H1 (cell line): ENCODE results near the gene FOXR2. TPM values are rescaled to one million over a fixed set of nuclear protein-coding genes. Genes with fewer than 3 reads are reported as not detected.

Source experiments
- CTCF ChIA-PET: fragments of 300-600 bp; sonication (Branson Sonifier 250); formaldehyde crosslinking; loops from one replicate; lab custom pipeline; 2021; ENCODE audit not compliant: partially characterized antibody; lab: Charles Lee
- POLR2A ChIA-PET: fragments of 300-600 bp; sonication (Branson Sonifier 250); formaldehyde crosslinking; loops from one replicate; lab custom pipeline; 2021; ENCODE audit warnings: inconsistent platforms; ENCODE audit not compliant: partially characterized antibody; lab: Charles Lee
- DNase-seq, 2 experiments: peaks; one replicate each; pipeline versions ENCODE4 v3.0.0 to v3.0.0-alpha.2; 2010 to 2022; ENCODE audit warnings: low spot score in 2 of 2, low read depth in 1 of 2, mixed read lengths in 1 of 2
- FAIRE-seq: peaks from 2 replicates; lab custom pipeline; 2011; peaks lifted over from hg19 to GRCh38; lab: Jason Lieb, UNC
- H2AFZ ChIP-seq: 2 replicates; pipeline ENCODE4 v1.8.1; 2012; ENCODE audit warnings: low read length, inconsistent platforms
- H2AK5ac ChIP-seq: 2 replicates; pipeline ENCODE4 v1.6.1; 2013; ENCODE audit warnings: low read depth, low read length
- H2BK120ac ChIP-seq: replicated peaks from 2 replicates; pipeline ENCODE3; 2013; ENCODE audit warnings: low read depth, low read length, inconsistent platforms
- H2BK12ac ChIP-seq: 2 replicates; pipeline ENCODE4 v1.6.1; 2013; ENCODE audit warnings: low read depth, low read length
- H2BK15ac ChIP-seq: 2 replicates; pipeline ENCODE4 v1.6.1; 2013; ENCODE audit warnings: low read length
- H2BK20ac ChIP-seq: 2 replicates; pipeline ENCODE4 v1.6.1; 2013; ENCODE audit warnings: low read length
- H2BK5ac ChIP-seq: 2 replicates; pipeline ENCODE4 v1.6.1; 2013; ENCODE audit warnings: low read depth, low read length
- H3K14ac ChIP-seq: 2 replicates; pipeline ENCODE4 v1.6.1; 2013; ENCODE audit warnings: inconsistent platforms; ENCODE audit not compliant: insufficient read length
- H3K18ac ChIP-seq: 2 replicates; pipeline ENCODE4 v1.6.1; 2013; ENCODE audit warnings: low read length; ENCODE audit errors: extremely low read depth
- H3K23ac ChIP-seq: 2 replicates; pipeline ENCODE4 v1.6.1; 2013; ENCODE audit warnings: inconsistent platforms; ENCODE audit not compliant: insufficient read length
- H3K23me2 ChIP-seq: 2 replicates; pipeline ENCODE4 v1.6.1; 2013; ENCODE audit warnings: low read depth, low read length
- H3K27ac ChIP-seq: 2 replicates; pipeline ENCODE4 v1.6.1; 2011; ENCODE audit warnings: low read depth, low read length, inconsistent platforms
- H3K27me3 ChIP-seq, 4 experiments: replicated peaks in 1 of 4; 1 replicate in 1 of 4; 2 replicates in 3 of 4; pipeline versions ENCODE4 v1.6.1 to v1.8.1; 2011 to 2013; ENCODE audit warnings: low read length in 3 of 4, mild to moderate bottlenecking in 3 of 4, inconsistent platforms in 2 of 4, mixed read lengths in 2 of 4, moderate library complexity in 1 of 4; ENCODE audit not compliant: control insufficient read depth in 3 of 4, insufficient read depth in 3 of 4; ENCODE audit errors: extremely low read depth in 1 of 4
- H3K36me3 ChIP-seq, 4 experiments: 2 replicates each; pipeline versions ENCODE4 v1.6.1 to v1.8.1; 2011 to 2013; ENCODE audit warnings: mild to moderate bottlenecking in 4 of 4, low read length in 3 of 4, moderate library complexity in 2 of 4, control low read depth in 1 of 4, inconsistent platforms in 1 of 4; ENCODE audit not compliant: insufficient read depth in 4 of 4, control insufficient read depth in 2 of 4
- H3K4ac ChIP-seq: replicated peaks from 2 replicates; pipeline ENCODE3; 2013; ENCODE audit warnings: low read length, low read depth, mixed read lengths, inconsistent platforms; ENCODE audit not compliant: insufficient read length
- H3K4me1 ChIP-seq, 4 experiments: replicated peaks in 1 of 4; 1 replicate in 1 of 4; 2 replicates in 3 of 4; pipeline versions ENCODE4 v1.6.1 to v1.8.1; 2011 to 2013; ENCODE audit warnings: low read length in 3 of 4, inconsistent platforms in 2 of 4, mixed read lengths in 1 of 4; ENCODE audit not compliant: insufficient read depth in 4 of 4, control insufficient read depth in 3 of 4
- H3K4me2 ChIP-seq, 2 experiments: 2 replicates each; pipeline versions ENCODE4 v1.6.1 to v1.8.1; 2011 to 2013; ENCODE audit warnings: low read depth in 2 of 2, low read length in 2 of 2, control low read depth in 1 of 2, inconsistent platforms in 1 of 2, mild to moderate bottlenecking in 1 of 2; ENCODE audit not compliant: insufficient read depth in 1 of 2
- H3K4me3 ChIP-seq, 4 experiments: fragments of 200-600, 300-600 bp in 1 of 4; sonication (generic), shearing (Covaris generic), sonication (Bioruptor Twin) in 1 of 4; 2 replicates each; pipeline versions ENCODE4 v1.5.1 to v1.8.1; 2011 to 2016; ENCODE audit warnings: low read length in 4 of 4, low read depth in 3 of 4, control low read depth in 2 of 4, inconsistent platforms in 2 of 4, mild to moderate bottlenecking in 2 of 4, mixed read lengths in 1 of 4, moderate library complexity in 1 of 4; ENCODE audit not compliant: insufficient read depth in 2 of 4; ENCODE audit errors: extremely low read depth in 1 of 4
- H3K56ac ChIP-seq: replicated peaks from 2 replicates; pipeline ENCODE3; 2013; ENCODE audit warnings: low read depth, mild to moderate bottlenecking, mixed read lengths, low read length, inconsistent platforms; ENCODE audit not compliant: insufficient read length
- H3K79me1 ChIP-seq: 2 replicates; pipeline ENCODE4 v1.6.1; 2013; ENCODE audit warnings: low read depth, low read length, control low read depth
- H3K79me2 ChIP-seq, 2 experiments: 2 replicates each; pipeline versions ENCODE4 v1.6.1 to v1.8.1; 2012 to 2013; ENCODE audit warnings: low read length in 2 of 2, mild to moderate bottlenecking in 2 of 2, inconsistent platforms in 1 of 2; ENCODE audit not compliant: insufficient read depth in 2 of 2, control insufficient read depth in 1 of 2
- H3K9ac ChIP-seq, 4 experiments: replicated peaks in 1 of 4; 1 replicate in 1 of 4; 2 replicates in 3 of 4; pipeline versions ENCODE4 v1.6.1 to v1.8.1; 2011 to 2013; ENCODE audit warnings: low read depth in 3 of 4, low read length in 3 of 4, control low read depth in 2 of 4, mild to moderate bottlenecking in 2 of 4, moderate library complexity in 2 of 4, inconsistent platforms in 1 of 4; ENCODE audit errors: extremely low read depth in 1 of 4
- H3K9me3 ChIP-seq, 2 experiments: 2 replicates each; pipeline versions ENCODE4 v1.6.1 to v1.8.1; 2012 to 2013; ENCODE audit warnings: mild to moderate bottlenecking in 2 of 2, moderate library complexity in 2 of 2, control low read depth in 1 of 2, inconsistent platforms in 1 of 2, low read depth in 1 of 2, low read length in 1 of 2, mixed read lengths in 1 of 2; ENCODE audit not compliant: insufficient read depth in 2 of 2
- H4K20me1 ChIP-seq, 2 experiments: replicated peaks in 1 of 2; 2 replicates each; pipeline versions ENCODE3 to v1.8.1; 2011 to 2013; ENCODE audit warnings: inconsistent platforms in 2 of 2, low read length in 2 of 2, mild to moderate bottlenecking in 1 of 2; ENCODE audit not compliant: insufficient read depth in 2 of 2, control insufficient read depth in 1 of 2
- H4K5ac ChIP-seq: 2 replicates; pipeline ENCODE4 v1.6.1; 2013; ENCODE audit warnings: low read length, low read depth, mixed read lengths, inconsistent platforms; ENCODE audit not compliant: insufficient read length
- H4K8ac ChIP-seq: 2 replicates; pipeline ENCODE4 v1.8.0; 2013; ENCODE audit warnings: mild to moderate bottlenecking, moderate library complexity, low read length, inconsistent platforms; ENCODE audit not compliant: insufficient read depth; ENCODE audit errors: extremely low read depth
- H4K91ac ChIP-seq: replicated peaks from 2 replicates; pipeline ENCODE3; 2013; ENCODE audit warnings: low read length, mixed read lengths, inconsistent platforms; ENCODE audit not compliant: insufficient read length
- HDAC6 ChIP-seq: IDR thresholded peaks from one replicate; pipeline ENCODE4 v1.7.1; 2012; ENCODE audit warnings: low read depth, mild to moderate bottlenecking, inconsistent platforms, low read length, moderate library complexity
- KDM4A ChIP-seq: IDR thresholded peaks from one replicate; pipeline ENCODE4 v1.7.1; 2012; ENCODE audit warnings: low read depth, mild to moderate bottlenecking, moderate library complexity, low read length, inconsistent platforms; ENCODE audit not compliant: severe bottlenecking
- POLR2AphosphoS5 ChIP-seq: IDR thresholded peaks from 2 replicates; pipeline ENCODE4 v1.6.1; 2011; ENCODE audit warnings: low read depth, low read length
- SIX5 ChIP-seq: IDR thresholded peaks from 2 replicates; pipeline ENCODE4 v1.6.1; 2011; ENCODE audit warnings: mild to moderate bottlenecking, low read depth, low read length
- SP1 ChIP-seq: IDR thresholded peaks from 2 replicates; pipeline ENCODE4 v1.6.1; 2011; ENCODE audit warnings: low read depth, low read length
- WGBS, 2 experiments: shearing (Covaris generic) in 1 of 2; methylation state at CpG; one replicate each; pipeline versions ENCODE4 v1.1.6 to v1.1.7; 2013 to 2015; ENCODE audit warnings: low lambda C conversion rate in 2 of 2, mixed read lengths in 2 of 2, inconsistent platforms in 1 of 2, low coverage in 1 of 2, missing lambda C conversion rate in 1 of 2; ENCODE audit not compliant: insufficient replicate concordance in 2 of 2, insufficient coverage in 1 of 2, insufficient read length in 1 of 2; ENCODE audit errors: extremely low coverage in 1 of 2, missing lambda C conversion rate in 1 of 2; 5-methylcytosine and 5-hydroxymethylcytosine counted together
- polyA plus RNA-seq, 7 experiments: library from polyadenylated mRNA; depleted of rRNA in 3 of 7; stranded (reverse) in 5 of 7; unstranded in 2 of 7; fragments of >200 nt in 5 of 7; fragments of 200-250 nt in 2 of 7; gene quantifications; 1 replicate in 5 of 7; 2 replicates in 1 of 7; 4 replicates in 1 of 7; pipeline versions ENCODE4 v1.2.1 to v1.2.3, GENCODE V29; 2011 to 2013; ENCODE audit warnings: missing spikeins in 2 of 7, mixed read lengths in 2 of 7
- total RNA-seq: library from RNA; stranded (reverse); fragmentation: NEBNext Ultra II Directional; extraction: Animal tissue kit (Norgen Biotek cat#: 25700); gene quantifications from 2 replicates; pipeline ENCODE4 v1.2.1, GENCODE V29; 2021

Gene FOXR2
- total and polyA plus RNA-seq, 2 of the 8 experiments (the other 6 are each of a cell fraction or from before 2014, with no cell fraction given): not detected

DNA sequence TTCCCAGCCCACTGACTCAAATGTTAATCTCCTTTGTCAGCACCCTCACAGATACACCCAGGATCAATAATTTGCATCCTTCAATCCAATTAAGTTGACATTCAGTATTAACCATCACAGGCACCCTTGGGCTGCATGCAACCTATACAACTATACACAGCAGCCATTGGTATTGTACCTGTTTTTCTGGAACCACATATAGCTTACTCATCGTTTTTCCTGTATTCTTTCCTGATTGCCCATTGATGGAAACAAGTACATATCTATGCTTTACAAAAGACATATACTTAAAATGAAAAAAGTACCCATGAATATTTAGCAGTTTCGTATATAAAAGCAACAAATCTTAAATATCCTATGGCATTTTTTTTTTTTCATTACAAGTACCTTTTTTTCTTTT lies 3.7 kb upstream of the FOXR2 start:
- CTCF ChIA-PET: no interaction called here

More for the DNA sequence above, 3.7 kb upstream of the FOXR2 start:
- WGBS, 2 experiments: 59% methylated on average over 2 of the region's 2 CpGs; no CpG with 5 or more reads in 1 of the 2 experiments
- no peak for DNase-seq
- H3K4ac ChIP-seq: no peak overlapping the region
- no peak overlapping the region for H3K4me2 ChIP-seq
- no peaks in the 10 kb centered on the region for H3K23me2 ChIP-seq
- no peak overlapping the region for H3K27ac ChIP-seq
- H3K4me3 ChIP-seq: no peak overlapping the region
- H3K18ac ChIP-seq: no peak overlapping the region
- POLR2A ChIA-PET: no interaction called here
- no peak overlapping the region for H2BK5ac ChIP-seq
- H4K5ac ChIP-seq: no peak overlapping the region
- TF ChIP-seq SP1: no peak
- TF ChIP-seq SIX5: no peak
- TF ChIP-seq HDAC6: no peak
- TF ChIP-seq KDM4A: no peak
- TF ChIP-seq POLR2AphosphoS5: no peak
- no peak overlapping the region for H2BK20ac ChIP-seq
- no peak for FAIRE-seq
- no peak overlapping the region for H3K9ac ChIP-seq
- no peak overlapping the region for H4K8ac ChIP-seq
- H3K56ac ChIP-seq: no peak overlapping the region
- H2AFZ ChIP-seq: no peak overlapping the region
- no peak overlapping the region for H3K14ac ChIP-seq
- H3K79me2 ChIP-seq: no peaks in the 10 kb centered on the region
- no peaks in the 10 kb centered on the region for H4K20me1 ChIP-seq
- no peak overlapping the region for H4K91ac ChIP-seq
- no peak overlapping the region for H2BK12ac ChIP-seq
- no peaks in the 10 kb centered on the region for H3K4me1 ChIP-seq
- no peaks in the 10 kb centered on the region for H3K27me3 ChIP-seq
- H3K9me3 ChIP-seq: peaks cover 4 to 44% of the 10 kb centered on the region in 2 experiments; a peak in 3 of 4 replicates
- no peak overlapping the region for H2AK5ac ChIP-seq
- H3K79me1 ChIP-seq: no peaks in the 10 kb centered on the region
- no peaks in the 10 kb centered on the region for H3K36me3 ChIP-seq
- no peak overlapping the region for H2BK15ac ChIP-seq
- no peak overlapping the region for H2BK120ac ChIP-seq
- H3K23ac ChIP-seq: no peak overlapping the region
